ENCODE measurements around the gene BACH1.

Gene BACH1

DNA sequence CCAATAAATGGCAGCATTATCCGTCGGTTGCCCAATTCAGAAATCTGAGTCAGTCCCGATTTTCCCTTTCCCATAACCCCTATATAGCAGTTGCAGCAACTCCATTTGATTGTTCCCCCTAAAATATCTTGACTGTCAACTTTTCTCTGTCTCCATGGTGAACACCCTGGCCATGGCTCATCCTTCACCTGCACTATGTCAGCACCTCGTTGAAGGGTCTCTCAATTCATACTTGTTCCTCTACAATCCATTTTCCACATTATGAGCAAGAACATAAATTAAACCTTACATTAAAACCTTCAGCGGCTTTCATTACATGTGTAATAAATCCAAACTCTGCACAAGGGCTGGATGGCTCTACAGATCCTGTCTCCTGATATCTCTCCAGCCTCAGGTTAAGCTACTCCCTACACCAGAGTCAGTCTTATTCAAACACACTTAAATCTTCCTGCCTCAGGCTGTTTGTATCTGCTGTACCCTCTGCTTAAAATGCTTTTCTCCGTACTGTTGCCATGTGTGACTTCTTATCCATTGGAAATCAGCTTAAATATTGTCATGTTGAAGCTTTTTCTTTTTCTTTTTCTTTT, 87.3 kb downstream of the BACH1 start:
- no peak for DNase-seq

DNA sequence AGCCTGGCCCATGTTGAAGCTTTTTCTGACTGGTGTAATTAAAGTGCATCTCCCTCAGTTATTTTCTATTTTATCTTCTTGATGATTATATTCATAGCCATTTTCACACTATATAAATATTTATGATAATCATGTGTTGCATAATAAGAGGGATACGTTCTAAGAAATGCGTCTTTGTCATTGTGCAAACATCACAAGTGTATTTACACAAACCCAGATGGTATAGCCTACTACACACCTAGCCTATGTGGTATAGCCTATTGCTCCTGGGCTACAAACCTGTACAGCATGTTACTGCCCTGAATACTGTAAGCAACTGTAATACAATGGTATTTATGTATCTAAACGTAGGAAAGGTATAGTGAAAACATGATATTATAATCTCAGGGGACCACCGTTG, 88.1 kb downstream of the BACH1 start:
- DNase-seq, result no peak

DNA sequence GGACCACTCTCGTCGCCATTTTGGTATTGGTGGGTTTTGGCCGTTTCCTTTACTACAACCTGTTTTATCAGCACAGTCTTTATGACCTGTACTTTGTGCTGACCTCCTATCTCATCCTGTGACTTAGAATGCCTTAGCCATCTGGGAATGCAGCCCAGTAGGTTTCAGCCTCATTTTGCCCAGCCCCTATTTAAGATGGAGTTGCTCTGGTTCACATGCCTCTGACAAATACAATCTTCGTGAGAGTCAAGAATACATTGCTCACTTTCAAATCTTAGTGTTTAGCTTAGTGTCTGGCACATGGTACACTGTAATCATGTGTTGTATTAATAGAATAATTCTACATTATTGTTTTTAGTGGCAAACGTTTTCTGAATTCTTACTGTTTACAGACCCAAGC, 88.9 kb downstream of the BACH1 start:
- no peak for DNase-seq

DNA sequence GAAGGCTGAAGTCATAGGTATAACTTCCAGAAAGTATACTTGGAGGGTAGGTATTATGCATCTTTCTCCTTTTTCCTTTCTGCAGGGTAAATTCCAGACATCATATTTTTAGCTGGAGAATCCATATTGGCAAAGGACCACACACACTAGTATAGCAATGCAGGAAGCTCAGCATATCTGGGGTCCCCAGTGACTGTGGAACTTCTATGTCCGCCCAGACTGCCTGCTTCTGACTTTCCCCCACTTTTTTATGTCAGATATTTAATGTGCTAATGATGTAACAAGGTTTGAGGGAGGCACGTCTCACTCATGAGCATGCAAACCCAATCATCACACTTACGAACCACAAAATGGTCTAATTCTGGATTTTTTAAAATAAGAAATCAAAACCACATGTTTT, 90.4 kb downstream of the BACH1 start:
- DNase-seq, result no peak

DNA sequence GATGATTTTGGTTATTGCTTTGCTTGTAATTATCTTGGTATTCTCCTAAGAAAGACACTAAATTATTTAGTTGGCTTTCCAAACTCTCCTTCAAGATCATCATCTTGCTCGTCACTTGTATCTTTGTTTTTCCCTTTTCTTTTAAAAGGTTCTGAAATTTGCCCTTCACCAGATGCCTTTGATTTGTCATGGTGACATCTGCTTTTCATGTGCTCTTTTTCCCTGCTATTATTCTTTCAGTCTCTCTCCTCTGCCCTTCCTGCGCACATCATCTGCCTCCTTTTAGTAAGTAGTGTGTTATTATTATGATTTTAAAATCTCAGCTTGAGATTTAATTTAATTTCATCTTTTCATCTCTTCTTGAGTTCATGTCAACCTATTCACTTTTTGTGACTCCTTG, 92.1 kb downstream of the BACH1 start:
- DNase-seq, result no peak

DNA sequence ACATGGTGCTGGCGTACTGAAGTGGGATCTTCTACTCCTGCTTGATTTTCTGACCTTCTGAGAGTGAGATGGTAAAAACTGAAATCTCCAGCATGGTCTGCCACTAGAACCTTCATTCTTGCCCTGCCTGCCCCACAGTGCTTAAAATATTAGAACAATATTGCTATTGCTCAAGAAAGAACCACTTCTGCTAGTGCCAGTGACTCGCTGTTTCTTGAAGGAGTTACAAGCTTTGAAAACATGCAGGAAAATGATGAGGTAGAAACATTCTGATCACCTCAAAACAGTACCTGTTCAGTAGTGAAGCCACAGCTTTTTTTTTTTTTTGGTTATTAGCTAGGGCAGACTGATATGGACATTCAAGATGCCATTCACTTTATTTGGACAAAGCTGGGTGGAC, 95.3 kb downstream of the BACH1 start:
- DNase-seq, result no peak

All from NCI-H2081 treated with DMSO at 0.1 percent for 48 hours (cell line).